GM23248 (cell line): ENCODE data around the gene MDH2.

ENCODE experiments used
- EZH2 ChIP-seq: fragments of 200-600 bp; sonication (generic); IDR thresholded peaks from 2 replicates; pipeline ENCODE4 v1.6.1; 2018; ENCODE audit warnings: antibody characterized with exemption, mild to moderate bottlenecking; ENCODE audit not compliant: insufficient read depth, poor library complexity, severe bottlenecking
- EZH2phosphoT487 ChIP-seq: fragments of 200-600 bp; sonication (generic); IDR thresholded peaks from 2 replicates; pipeline ENCODE4 v1.6.1; 2018; ENCODE audit warnings: antibody characterized with exemption, moderate library complexity, mild to moderate bottlenecking, low read depth; ENCODE audit not compliant: insufficient read depth

- TF ChIP-seq EZH2phosphoT487 (no peak), EZH2 (no peak)
These were observed 38.2 kb downstream of the MDH2 start for GRCh38 chr7:76086070-76086469.
